Epithelial cell of esophagus (primary cell): ENCODE results near the gene TMEM9B.

Experiments used
- DNase-seq: peaks from one replicate; pipeline ENCODE4 v3.0.0; 2010; ENCODE audit warnings: low read depth
- H3K4me3 ChIP-seq: 2 replicates; pipeline ENCODE4 v1.5.1; 2011; ENCODE audit warnings: mild to moderate bottlenecking, low read length, control low read depth
- TF ChIP-seq, protein P1 (sequence below): IDR thresholded peaks from 2 replicates; pipeline ENCODE4 v1.5.1; 2011; ENCODE audit warnings: low read depth, mild to moderate bottlenecking, low read length, control low read depth, inconsistent platforms; ENCODE audit not compliant: insufficient read depth; ENCODE audit errors: missing control alignments

Gene TMEM9B

DNA sequence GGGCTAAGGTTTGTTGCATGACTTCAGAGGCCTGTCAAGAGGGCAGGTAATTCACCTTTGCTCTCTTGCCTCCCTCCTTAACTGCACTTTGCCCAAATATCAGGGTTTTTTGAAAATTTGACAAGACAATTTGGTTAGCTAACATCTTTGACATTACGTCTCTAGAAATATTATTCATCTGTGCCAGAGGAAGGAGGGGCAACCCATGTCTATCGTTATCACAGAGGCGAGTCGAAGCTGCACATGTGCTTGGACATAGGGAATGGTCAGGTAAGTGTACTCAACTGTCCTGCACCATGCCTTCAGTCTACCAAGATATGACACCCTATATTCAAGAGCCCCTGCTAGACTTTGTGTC lies 49.6 kb downstream of the TMEM9B start:
- H3K4me3 ChIP-seq, result no peak overlapping the region
- TF ChIP-seq, protein P1, sequence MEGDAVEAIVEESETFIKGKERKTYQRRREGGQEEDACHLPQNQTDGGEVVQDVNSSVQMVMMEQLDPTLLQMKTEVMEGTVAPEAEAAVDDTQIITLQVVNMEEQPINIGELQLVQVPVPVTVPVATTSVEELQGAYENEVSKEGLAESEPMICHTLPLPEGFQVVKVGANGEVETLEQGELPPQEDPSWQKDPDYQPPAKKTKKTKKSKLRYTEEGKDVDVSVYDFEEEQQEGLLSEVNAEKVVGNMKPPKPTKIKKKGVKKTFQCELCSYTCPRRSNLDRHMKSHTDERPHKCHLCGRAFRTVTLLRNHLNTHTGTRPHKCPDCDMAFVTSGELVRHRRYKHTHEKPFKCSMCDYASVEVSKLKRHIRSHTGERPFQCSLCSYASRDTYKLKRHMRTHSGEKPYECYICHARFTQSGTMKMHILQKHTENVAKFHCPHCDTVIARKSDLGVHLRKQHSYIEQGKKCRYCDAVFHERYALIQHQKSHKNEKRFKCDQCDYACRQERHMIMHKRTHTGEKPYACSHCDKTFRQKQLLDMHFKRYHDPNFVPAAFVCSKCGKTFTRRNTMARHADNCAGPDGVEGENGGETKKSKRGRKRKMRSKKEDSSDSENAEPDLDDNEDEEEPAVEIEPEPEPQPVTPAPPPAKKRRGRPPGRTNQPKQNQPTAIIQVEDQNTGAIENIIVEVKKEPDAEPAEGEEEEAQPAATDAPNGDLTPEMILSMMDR, result no peak
- DNase-seq, result no peak

- peak; percentile 41 for DNase-seq
- TF ChIP-seq, protein P1, result peak; percentile 77
- no peak overlapping the region for H3K4me3 ChIP-seq
Observed at GRCh38 chr11:8913961-8914660, 50.1 kb downstream of the TMEM9B start.

DNA sequence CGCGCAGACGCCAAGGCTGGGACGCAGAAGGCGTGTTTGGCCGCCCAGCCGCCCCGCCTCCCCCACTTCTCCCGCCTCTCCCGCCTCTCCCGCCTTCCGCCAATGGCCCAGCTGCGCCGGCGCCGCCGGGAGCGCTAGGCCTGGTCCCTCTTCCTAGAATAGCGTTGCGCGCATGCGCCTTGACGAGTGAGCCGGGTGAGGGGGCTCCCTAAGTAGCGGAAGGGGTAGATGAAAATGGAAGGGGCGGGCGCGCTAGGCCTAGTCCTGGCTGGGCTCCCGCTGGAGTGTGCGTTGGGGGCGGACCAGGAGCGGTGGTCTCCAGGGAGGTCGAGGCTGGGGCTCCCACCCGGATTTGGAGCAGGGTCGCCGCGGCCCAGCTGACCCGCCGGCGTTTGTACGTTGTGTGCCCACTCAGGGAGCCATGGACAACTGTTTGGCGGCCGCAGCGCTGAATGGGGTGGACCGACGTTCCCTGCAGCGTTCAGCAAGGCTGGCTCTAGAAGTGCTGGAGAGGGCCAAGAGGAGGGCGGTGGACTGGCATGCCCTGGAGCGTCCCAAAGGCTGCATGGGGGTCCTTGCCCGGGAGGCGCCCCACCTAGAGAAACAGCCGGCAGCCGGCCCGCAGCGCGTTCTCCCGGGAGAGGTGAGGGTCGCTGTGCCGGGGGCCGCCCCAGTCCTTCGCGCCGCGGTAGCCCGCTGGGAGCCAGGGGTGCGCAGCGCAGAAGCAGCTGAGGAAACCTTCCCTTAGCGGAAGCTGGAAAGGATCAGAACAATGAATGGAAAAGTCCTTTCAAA lies 53.0 kb downstream of the TMEM9B start, which contains the start of gene AKIP1:
TSS of gene AKIP1 (plus strand) at position 161 of the 795 bp plus-strand sequence. CDS start at position 422, 261 bp downstream.
- TF ChIP-seq, protein P1, result no peak
- peak; percentile 94 for DNase-seq

DNA sequence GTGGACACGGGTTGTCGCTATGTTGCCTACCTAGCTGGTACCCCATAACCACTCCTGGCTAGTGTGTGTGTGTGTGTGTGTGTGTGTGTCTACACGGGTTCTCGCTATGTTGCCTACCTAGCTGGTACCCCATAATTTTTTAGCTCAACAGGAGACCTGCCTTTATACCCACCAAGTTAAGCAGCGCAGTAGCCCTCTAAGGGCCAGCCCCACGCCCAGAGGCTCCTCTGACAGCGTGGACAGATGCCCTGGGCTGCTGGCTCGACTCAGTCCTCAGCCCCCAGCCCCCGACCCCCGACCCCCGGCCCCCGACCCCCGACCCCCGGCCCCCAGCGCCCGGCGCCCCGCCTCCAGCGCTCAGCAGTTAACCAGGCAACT lies 53.6 kb downstream of the TMEM9B start:
- TF ChIP-seq, protein P1, result no peak
- peak overlapping the region; percentile 61 for H3K4me3 ChIP-seq
- no peak for DNase-seq

More for the DNA sequence above, 53.0 kb downstream of the TMEM9B start, which contains the start of gene AKIP1:
- H3K4me3 ChIP-seq, result peak within 1 kb of the TSS; percentile 82

DNA sequence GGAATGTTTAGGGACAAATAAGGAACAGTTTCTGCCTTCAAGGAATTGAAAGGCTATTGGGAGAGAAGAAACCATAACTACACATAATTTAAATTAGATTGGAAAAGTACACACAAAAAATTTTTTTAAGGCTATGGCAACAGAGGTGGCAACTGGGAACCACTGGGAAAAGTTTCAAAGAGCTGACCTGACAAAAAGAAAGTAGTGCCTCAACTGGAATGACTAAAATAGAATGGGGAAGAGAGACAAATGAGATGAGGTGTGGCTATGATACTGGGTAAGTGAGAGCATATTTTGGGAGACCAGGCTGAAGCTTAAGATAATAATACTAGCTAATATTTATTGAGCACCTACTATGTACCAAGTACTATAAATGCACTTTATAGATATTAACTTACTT lies 56.1 kb downstream of the TMEM9B start:
- no peak for DNase-seq
- no peak overlapping the region for H3K4me3 ChIP-seq
- TF ChIP-seq, protein P1, result no peak

DNA sequence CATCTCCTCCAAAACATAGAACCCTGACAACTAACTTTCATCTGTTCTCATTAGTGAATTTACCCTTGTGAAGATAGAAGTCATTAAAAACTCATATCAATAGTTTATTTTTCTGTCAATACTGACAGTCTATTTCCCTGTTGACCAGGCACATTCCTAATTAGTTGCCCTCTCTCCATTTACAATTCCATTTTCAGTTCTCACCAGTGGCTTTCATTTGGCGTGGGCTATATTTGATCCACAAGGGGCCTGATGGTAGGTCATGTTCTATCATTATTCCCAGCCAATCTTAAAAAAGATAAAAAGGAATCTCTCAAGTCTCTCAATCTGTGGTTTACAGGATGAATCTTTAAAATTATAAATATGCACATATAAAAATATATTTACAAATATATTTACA lies 57.1 kb downstream of the TMEM9B start:
- TF ChIP-seq, protein P1, result no peak
- no peak for DNase-seq
- H3K4me3 ChIP-seq, result no peak overlapping the region
